Measurements from ENCODE around the gene SNRPB. TPM values are rescaled to one million over a fixed set of nuclear protein-coding genes. Genes with fewer than 3 reads are reported as not detected.

Gene SNRPB
- total and polyA plus RNA-seq, 8 donors: 18.4 to 87.2 (median 48.1) TPM

GRCh38 chr20:2485080-2485479, 14.5 kb upstream of the SNRPB start:
- no peak overlapping the region for H3K4me3 ChIP-seq
- no peak for DNase-seq
- peaks cover 0 to 19% (median 0%) of the 10 kb centered on the region in 3 donors for H3K36me3 ChIP-seq
- no peak for ATAC-seq
- TF ChIP-seq CTCF (IDR thresholded peaks at IDR 0.05): no peak
- no peaks in the 10 kb centered on the region for H3K4me1 ChIP-seq
- no peaks in the 10 kb centered on the region for H3K9me3 ChIP-seq
- FAIRE-seq: no peak
- WGBS, 2 donors: 91 to 99% methylated on average over 2 of the region's 2 CpGs
- intact Hi-C loops (cut with DNase I): no loop called here
- H3K27ac ChIP-seq: no peak overlapping the region
- H3K27me3 ChIP-seq: no peaks in the 10 kb centered on the region

GRCh38 chr20:2483504-2483903, 12.9 kb upstream of the SNRPB start:
- intact Hi-C loops (cut with DNase I): no loop called here
- no peak overlapping the region for H3K4me3 ChIP-seq
- TF ChIP-seq CTCF (IDR thresholded peaks at IDR 0.05): no peak
- H3K27ac ChIP-seq: no peak overlapping the region
- peaks cover 0 to 19% (median 0%) of the 10 kb centered on the region in 3 donors for H3K36me3 ChIP-seq
- ATAC-seq (no peak), DNase-seq (no peak), FAIRE-seq (no peak)
- H3K27me3 ChIP-seq: no peaks in the 10 kb centered on the region
- H3K9me3 ChIP-seq: no peaks in the 10 kb centered on the region
- 96 to 97% methylated on average over 12 of the region's 12 CpGs for WGBS, 2 donors
- no peaks in the 10 kb centered on the region for H3K4me1 ChIP-seq

- Histone ChIP-seq H3K27ac (no peak overlapping the region), H3K4me3 (no peak overlapping the region), H3K36me3 (peaks cover 0 to 12% (median 0%) of the 10 kb centered on the region in 3 donors), H3K27me3 (no peaks in the 10 kb centered on the region), H3K4me1 (no peaks in the 10 kb centered on the region), H3K9me3 (no peaks in the 10 kb centered on the region)
- 97 to 99% methylated on average over 2 of the region's 2 CpGs for WGBS, 2 donors
- TF ChIP-seq CTCF (IDR thresholded peaks at IDR 0.05): no peak
- DNase-seq (no peak), FAIRE-seq (no peak), ATAC-seq (no peak)
- intact Hi-C loops (cut with DNase I): no loop called here
Observed at GRCh38 chr20:2480381-2480780, 9.8 kb upstream of the SNRPB start.

GRCh38 chr20:2476742-2477615, 6.4 kb upstream of the SNRPB start:
- 69 to 93% methylated on average over 5 of the region's 5 CpGs for WGBS, 2 donors
- no peak for DNase-seq
- Histone ChIP-seq H3K4me1 (no peaks in the 10 kb centered on the region), H3K4me3 (no peak overlapping the region), H3K9me3 (no peaks in the 10 kb centered on the region), H3K27me3 (no peaks in the 10 kb centered on the region), H3K27ac (no peak overlapping the region), H3K36me3 (no peaks in the 10 kb centered on the region)
- no peak for FAIRE-seq
- no peak for TF ChIP-seq CTCF (IDR thresholded peaks at IDR 0.05)
- no peak for ATAC-seq
- intact Hi-C loops (cut with DNase I): no loop called here

Data from pancreas (tissue), 10 donors.